ENCODE measurements around the gene OPN3. TPM values are rescaled to one million over a fixed set of nuclear protein-coding genes. Genes with fewer than 3 reads are reported as not detected.

OPN3 gene
- total RNA-seq, 1 experiment from 2014 or later, result 10.0 TPM

GRCh38 chr1:241589521-241589920 is 50.6 kb downstream of the OPN3 start:
- H3K79me2 ChIP-seq (ENCODE audit: insufficient read depth, low read length), result no peaks in the 10 kb centered on the region
- H4K91ac ChIP-seq (ENCODE audit: insufficient read length, low read depth, low read length), result no peak overlapping the region
- no peak overlapping the region for H3K9ac ChIP-seq (ENCODE audit: extremely low read depth, insufficient read length, low read length)
- no peaks in the 10 kb centered on the region for H4K20me1 ChIP-seq (ENCODE audit: control insufficient read depth, insufficient read depth, insufficient read length)
- Mint-ChIP-seq H3K4me1 (no peaks in the 10 kb centered on the region; a peak in 1 of 4 replicates), H3K36me3 (ENCODE audit: insufficient read depth in 1 of 3, low read depth in 3 of 3) (no peaks in the 10 kb centered on the region; a peak in 1 of 7 replicates), H3K27ac (no peak overlapping the region), H3K4me3 (no peak overlapping the region), H3K27me3 (ENCODE audit: low read depth) (no peaks in the 10 kb centered on the region), H3K9me3 (no peaks in the 10 kb centered on the region)
- DNase-seq, result no peak
- H4K5ac ChIP-seq (ENCODE audit: insufficient read length, low read depth, low read length), result no peak overlapping the region
- no peaks in the 10 kb centered on the region for H3K79me1 ChIP-seq (ENCODE audit: insufficient read depth, low read depth, low read length, poor library complexity, severe bottlenecking)
- H3K27ac ChIP-seq (ENCODE audit: insufficient read length, low read depth, low read length), result no peak overlapping the region
- no peak overlapping the region for H2BK15ac ChIP-seq (ENCODE audit: low read depth, low read length)
- no peaks in the 10 kb centered on the region for H3K23me2 ChIP-seq (ENCODE audit: insufficient read length, low read depth, low read length, poor library complexity, severe bottlenecking)
- WGBS (ENCODE audit: extremely low coverage, insufficient read length, low lambda C conversion rate), result no CpG with 5 or more reads among the region's 7 CpGs
- H3K18ac ChIP-seq (ENCODE audit: insufficient read length, low read depth, low read length), result no peak overlapping the region
- H3K4ac ChIP-seq (ENCODE audit: low read depth, low read length), result no peak overlapping the region
- H2AFZ ChIP-seq (ENCODE audit: low read length), result no peak overlapping the region
- no peaks in the 10 kb centered on the region for H3K4me1 ChIP-seq (ENCODE audit: insufficient read depth, low read length)
- H3K4me2 ChIP-seq (ENCODE audit: insufficient read depth, insufficient read length, low read length), result no peak overlapping the region
- H3K14ac ChIP-seq (ENCODE audit: insufficient read depth, low read length), result no peak overlapping the region
- H4K8ac ChIP-seq (replicated peaks; ENCODE audit: insufficient read length, low read depth, low read length), result no peak overlapping the region
- H3K9me3 ChIP-seq (ENCODE audit: control insufficient read depth, low read depth, low read length), result no peaks in the 10 kb centered on the region
- H3K23ac ChIP-seq (ENCODE audit: insufficient read length, low read depth, low read length), result no peak overlapping the region
- H2BK120ac ChIP-seq (ENCODE audit: low read depth, low read length, poor library complexity, severe bottlenecking), result no peak overlapping the region
- H3K27me3 ChIP-seq (ENCODE audit: insufficient read depth, low read length), result no peaks in the 10 kb centered on the region
- H2BK12ac ChIP-seq (ENCODE audit: insufficient read length, low read depth, low read length), result no peak overlapping the region
- H3T11ph ChIP-seq (ENCODE audit: low read length), result no peak overlapping the region
- no peak overlapping the region for H3K56ac ChIP-seq (ENCODE audit: insufficient read length, low read depth, low read length)
- no peak overlapping the region for H2BK20ac ChIP-seq (ENCODE audit: low read depth, low read length, poor library complexity, severe bottlenecking)
- no peak overlapping the region for H2BK5ac ChIP-seq (ENCODE audit: insufficient read length, low read length)
- no peak overlapping the region for H2AK5ac ChIP-seq (ENCODE audit: insufficient read length, low read length)
- TF ChIP-seq, protein P1, sequence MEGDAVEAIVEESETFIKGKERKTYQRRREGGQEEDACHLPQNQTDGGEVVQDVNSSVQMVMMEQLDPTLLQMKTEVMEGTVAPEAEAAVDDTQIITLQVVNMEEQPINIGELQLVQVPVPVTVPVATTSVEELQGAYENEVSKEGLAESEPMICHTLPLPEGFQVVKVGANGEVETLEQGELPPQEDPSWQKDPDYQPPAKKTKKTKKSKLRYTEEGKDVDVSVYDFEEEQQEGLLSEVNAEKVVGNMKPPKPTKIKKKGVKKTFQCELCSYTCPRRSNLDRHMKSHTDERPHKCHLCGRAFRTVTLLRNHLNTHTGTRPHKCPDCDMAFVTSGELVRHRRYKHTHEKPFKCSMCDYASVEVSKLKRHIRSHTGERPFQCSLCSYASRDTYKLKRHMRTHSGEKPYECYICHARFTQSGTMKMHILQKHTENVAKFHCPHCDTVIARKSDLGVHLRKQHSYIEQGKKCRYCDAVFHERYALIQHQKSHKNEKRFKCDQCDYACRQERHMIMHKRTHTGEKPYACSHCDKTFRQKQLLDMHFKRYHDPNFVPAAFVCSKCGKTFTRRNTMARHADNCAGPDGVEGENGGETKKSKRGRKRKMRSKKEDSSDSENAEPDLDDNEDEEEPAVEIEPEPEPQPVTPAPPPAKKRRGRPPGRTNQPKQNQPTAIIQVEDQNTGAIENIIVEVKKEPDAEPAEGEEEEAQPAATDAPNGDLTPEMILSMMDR (conservative IDR thresholded peaks at IDR 0.05), result no peak

Data from H9 (cell line).